HG03439 (cell line): ENCODE results near the gene PPFIA2.
A peak's percentile ranks its signal among the peaks of the same experiment; 100 is the strongest.

Source experiments
- ATAC-seq: cut with Tn5 transposase; IDR thresholded peaks from one replicate; pipeline ENCODE4 v1.9.1; 2021; ENCODE audit warnings: mild to moderate bottlenecking, moderate library complexity; ENCODE audit not compliant: unreplicated experiment

Gene PPFIA2

GRCh38 chr12:81564237-81564636, 194.9 kb downstream of the PPFIA2 start:
- ATAC-seq = no peak

DNA sequence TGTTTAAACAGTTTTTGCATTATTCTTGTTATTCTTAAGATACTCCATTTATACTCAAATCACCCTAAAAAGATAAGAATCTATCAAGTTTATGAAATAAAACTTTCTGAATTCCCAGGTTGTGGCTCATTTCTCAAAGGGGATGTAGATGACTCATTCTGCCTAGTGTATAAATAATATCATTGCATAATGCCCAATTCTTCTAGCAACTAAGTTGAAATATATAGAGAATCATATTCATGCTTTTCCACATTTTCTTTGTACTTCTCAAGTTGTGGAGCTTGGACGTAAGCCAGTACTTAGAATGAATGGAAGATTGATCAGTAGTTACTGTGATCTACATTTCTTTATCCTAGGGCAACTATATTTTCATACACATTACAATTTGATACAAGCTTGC, 201.1 kb downstream of the PPFIA2 start:
- ATAC-seq = no peak

DNA sequence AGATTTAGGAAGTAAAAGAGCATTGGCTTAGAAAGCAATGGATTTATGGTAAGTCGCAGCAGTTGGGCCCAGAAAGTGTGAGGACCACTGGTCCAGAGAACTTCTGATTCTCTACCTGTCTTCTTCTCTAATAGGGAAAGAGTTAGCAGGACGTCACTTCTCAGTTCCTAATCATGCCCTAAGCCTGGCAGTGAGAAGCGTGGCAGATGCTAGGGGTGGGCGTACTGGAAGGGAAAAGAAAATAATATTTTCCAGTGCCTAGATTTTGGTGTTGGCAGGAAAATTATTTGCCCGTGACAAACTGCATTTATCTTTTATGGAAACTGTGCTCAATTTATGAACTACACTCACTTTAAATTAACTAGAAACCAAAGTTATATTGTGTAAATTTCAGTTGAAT, 212.3 kb downstream of the PPFIA2 start:
- no peak for ATAC-seq

GRCh38 chr12:81543621-81544139, 215.5 kb downstream of the PPFIA2 start:
- no peak for ATAC-seq

DNA sequence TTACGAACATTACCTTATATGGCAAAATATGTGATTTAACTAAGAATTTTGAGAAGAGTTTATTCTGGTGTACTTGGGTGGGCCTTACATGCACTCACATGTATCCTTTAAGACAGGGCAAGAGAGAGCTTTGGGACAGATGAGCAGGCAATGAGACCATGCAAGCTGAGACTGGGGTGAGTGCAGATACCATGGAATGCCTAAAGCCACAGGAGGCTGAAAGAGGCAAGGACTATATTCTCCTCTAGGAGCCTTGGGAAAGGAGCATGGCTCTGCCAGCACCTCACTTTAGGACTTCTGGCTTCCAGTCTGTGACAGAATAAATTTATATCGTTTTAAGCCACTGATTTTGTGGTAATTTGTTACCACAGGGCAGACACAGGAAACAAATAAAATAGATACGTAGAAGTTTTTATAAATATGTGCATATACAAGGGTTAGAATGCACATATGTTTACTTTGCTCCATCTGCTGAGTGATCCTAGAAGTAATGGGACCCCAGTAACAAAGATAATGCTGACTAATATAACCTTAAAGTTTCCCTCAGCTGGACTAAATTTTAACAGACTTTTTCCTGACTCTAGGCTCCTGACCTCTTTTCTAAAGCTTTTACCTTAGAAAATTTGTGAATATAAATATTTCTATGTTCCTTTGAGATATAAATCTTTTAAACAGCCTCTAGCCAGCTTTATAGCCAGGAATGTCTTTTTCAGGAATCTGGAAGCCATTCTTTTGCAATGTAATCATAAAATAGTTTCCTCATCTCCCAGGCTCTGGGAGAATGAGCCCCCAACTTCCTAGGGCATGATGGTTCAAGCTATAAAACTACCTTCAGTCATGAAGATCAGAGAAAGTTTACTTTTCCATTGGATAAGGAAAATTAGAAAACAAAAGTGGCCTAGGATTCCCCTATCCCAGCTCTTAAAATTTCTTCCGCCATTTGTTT, 216.8 kb downstream of the PPFIA2 start:
- ATAC-seq = no peak

GRCh38 chr12:81541121-81541520, 218.0 kb downstream of the PPFIA2 start:
- ATAC-seq = no peak

DNA sequence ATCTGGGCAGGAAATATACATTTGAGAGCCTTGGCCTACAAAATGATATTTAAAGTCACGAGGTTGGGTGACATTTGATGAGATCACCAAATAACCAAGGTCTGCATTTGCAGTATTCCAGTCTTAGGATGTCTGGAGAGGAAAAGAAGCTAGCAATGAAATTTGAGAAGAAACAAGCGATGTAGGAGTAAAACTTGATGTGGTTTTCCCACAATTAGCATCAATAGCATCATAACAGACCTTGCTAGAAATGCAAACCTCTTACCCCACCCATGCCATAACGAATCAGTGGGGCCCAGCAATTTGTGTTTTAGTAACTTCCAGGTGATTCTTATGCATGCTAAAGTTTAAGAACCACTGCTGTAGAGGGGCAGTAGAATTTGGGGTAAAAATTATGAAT, 219.9 kb downstream of the PPFIA2 start:
- ATAC-seq = no peak

DNA sequence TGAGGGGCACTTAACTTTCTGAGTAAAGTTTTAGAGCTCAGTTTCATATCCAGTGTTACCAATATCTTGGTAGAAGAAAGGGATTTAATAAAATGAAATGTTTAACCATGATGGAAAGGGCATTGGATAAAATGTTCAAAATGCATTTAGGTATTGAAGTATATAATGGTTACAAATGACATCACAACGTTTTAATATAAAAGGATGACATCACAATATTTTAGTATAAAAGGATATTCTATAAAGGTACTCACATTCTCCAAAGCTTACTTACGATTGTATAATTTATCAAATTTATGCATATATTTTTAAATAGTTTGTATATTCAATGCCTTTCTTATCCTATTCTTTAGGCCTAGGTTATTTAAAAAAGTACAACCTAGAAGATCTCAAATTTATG, 226.1 kb downstream of the PPFIA2 start:
- no peak for ATAC-seq

DNA sequence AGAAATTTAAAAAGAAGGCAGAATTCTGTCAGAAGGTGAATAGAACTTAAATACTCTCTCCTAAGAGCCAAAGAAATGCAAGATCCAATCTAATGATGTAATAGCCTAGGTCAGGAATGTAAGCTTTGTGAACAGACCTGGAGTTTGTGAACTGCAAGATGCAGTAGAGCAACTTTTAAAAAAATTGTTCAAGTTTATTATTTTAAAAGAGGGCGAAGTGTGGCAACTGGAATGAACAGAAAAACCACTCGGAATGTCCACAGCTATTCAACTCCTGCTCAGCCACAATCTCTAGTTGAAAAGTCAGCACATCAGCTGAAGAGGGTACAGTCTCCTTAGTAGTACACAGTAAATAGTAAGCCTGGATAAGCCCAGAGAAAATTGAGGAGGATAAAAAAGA, 228.8 kb downstream of the PPFIA2 start:
- no peak for ATAC-seq

- peak; percentile 52 for ATAC-seq
Measured at GRCh38 chr12:81520064-81520945, 238.8 kb downstream of the PPFIA2 start.

- no peak for ATAC-seq
Measured at GRCh38 chr12:81518638-81519037, 240.5 kb downstream of the PPFIA2 start.

DNA sequence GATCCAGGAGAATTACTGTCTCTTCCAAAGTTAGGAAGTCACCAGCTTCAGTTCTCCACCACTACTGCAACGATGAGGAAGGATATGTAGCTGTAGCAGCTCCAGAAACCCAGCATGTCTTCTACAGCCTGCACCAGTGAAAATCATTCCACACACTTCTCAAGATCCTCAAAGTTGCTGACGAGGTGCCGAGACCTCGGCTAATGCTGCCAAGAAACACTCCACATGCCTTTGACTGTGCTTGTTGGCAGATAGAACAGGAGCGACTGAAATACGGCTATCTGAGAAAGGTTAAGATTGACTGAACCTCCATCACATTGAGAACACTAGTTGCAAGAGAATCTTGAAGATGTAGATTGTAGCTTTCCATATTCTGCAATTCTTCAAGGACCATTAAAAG, 241.9 kb downstream of the PPFIA2 start:
- no peak for ATAC-seq

GRCh38 chr12:81502912-81503695, 256.0 kb downstream of the PPFIA2 start:
- ATAC-seq = no peak

DNA sequence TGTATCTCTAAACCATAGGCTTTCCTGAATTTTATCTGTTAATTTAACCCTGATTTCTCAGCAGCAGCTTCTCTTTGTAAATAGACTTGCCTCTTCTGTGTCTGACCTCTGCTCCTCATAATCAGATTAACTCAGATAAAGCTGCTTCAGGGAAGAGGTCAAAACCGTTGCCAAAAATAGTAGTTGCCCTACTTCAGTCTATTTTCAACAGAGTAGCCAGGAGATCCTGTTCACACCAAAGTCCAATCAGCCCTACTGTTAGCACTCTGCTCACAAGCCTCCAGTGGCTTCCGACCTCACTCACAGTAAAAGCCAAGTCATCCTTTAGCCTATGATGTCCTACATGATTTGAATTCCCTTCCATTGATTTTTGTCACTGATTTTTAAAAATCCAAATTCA, 258.4 kb downstream of the PPFIA2 start:
- no peak for ATAC-seq

DNA sequence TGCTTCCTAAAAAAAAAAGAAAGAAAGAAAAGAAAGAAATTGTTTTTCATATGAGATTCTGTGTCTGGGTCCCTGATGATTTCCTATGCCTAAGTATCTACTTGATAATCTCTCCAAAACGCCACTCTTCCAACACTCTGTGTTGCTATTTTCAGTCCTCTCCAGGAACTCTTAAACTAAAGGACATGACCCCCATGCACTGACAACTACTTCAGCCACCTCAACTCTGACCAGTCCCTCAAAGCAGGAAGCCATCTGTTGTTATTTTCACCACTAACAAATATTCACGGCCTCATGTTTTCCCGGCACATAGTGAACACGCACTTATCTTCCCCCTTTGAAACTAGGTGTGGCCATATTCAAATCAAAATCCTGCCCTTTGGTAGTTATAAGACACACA, 259.3 kb downstream of the PPFIA2 start:
- ATAC-seq = no peak

- no peak for ATAC-seq
Measured at GRCh38 chr12:81492131-81492720, 266.9 kb downstream of the PPFIA2 start.

GRCh38 chr12:81472934-81473333, 286.2 kb downstream of the PPFIA2 start:
- ATAC-seq = no peak

DNA sequence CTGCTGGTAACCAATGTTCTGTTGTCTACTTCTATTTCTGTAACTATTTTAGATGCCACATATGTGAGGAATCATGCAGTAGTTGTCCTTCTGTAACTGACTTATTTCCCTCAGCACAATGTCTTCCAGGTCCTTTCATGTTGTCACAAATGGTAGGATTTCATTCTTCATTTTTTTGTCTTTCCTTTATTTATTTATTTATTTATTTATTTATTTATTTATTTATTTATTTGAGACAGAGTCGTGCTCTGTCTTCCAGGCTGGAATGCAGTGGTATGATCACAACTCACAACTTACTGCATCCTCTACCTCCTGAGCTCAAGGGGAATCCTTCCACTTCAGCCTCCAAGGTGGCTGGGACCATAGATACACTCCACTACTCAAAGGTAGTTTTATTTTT, 288.2 kb downstream of the PPFIA2 start:
- no peak for ATAC-seq

DNA sequence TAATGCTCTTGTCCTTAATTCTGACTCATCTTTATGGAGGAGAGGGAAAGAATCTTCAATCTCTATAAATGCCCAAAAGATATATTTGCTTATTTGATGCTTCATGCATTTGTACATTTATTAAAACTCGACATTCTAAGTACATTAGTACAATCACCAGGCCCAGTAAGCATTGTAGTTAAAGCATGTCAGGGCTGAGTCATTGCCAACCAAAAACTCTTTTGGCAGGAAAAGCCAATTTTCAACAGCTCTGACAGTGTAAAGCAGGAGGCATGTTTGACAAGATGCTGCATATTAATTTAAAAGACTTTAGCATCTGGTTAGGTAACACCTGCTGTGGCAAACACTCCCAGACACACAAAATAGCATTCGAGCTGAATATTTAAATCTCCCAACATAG, 290.9 kb downstream of the PPFIA2 start:
- ATAC-seq = no peak

DNA sequence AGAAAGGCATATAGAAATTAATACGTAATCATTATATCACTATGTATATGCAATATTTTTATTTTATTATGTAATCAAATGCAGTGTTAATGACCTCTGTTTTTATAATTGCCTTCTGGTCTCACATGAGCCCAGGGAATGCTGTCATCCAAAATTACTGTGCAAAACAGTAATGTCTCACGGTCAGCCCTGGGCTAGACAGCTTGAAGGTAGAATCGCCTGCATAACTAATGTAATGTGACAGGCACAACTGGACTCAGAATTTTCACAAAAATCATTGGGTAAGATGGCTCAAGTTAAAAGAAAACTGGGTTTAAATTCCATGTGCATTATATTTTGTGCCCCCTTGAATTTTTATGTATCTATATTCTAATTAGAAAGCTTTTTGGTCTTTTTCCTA, 293.3 kb downstream of the PPFIA2 start:
- ATAC-seq = no peak
